Kidney (tissue), 14 donors: ENCODE data around the gene SATB1. TPM values are rescaled to one million over a fixed set of nuclear protein-coding genes. Genes with fewer than 3 reads are reported as not detected.

Experiments
- DNase-seq, 5 donors: peaks; one replicate each; pipeline ENCODE4 v3.0.0-alpha.2; 2013 to 2020
- FAIRE-seq: peaks from 2 replicates; lab custom pipeline; 2012; peaks lifted over from hg19 to GRCh38; lab: Jason Lieb, UNC
- H3K27ac ChIP-seq, 2 donors: one replicate each; pipeline ENCODE4 v1.7.0; 2013; ENCODE audit warnings: low read depth in 2 of 2, low read length in 2 of 2, inconsistent platforms in 1 of 2
- H3K27me3 ChIP-seq: one replicate; pipeline ENCODE4 v1.7.1; 2013; ENCODE audit warnings: low read length, inconsistent platforms; ENCODE audit not compliant: control insufficient read depth, insufficient read depth
- H3K36me3 ChIP-seq, 3 donors: one replicate each; pipeline versions ENCODE4 v1.7.0 to v1.7.1; 2013; ENCODE audit warnings: low read length in 3 of 3, control low read depth in 1 of 3, inconsistent platforms in 1 of 3; ENCODE audit not compliant: insufficient read depth in 3 of 3, control insufficient read depth in 2 of 3
- H3K4me1 ChIP-seq, 3 donors: one replicate each; pipeline versions ENCODE4 v1.7.0 to v1.7.1; 2013; ENCODE audit warnings: low read length in 3 of 3, inconsistent platforms in 1 of 3, low read depth in 1 of 3; ENCODE audit not compliant: control insufficient read depth in 2 of 3, insufficient read depth in 2 of 3
- H3K4me3 ChIP-seq, 3 donors: one replicate each; pipeline versions ENCODE4 v1.7.0 to v1.8.1; 2013; ENCODE audit warnings: low read length in 3 of 3, control low read depth in 1 of 3, inconsistent platforms in 1 of 3
- H3K9ac ChIP-seq, 3 donors: one replicate each; pipeline versions ENCODE4 v1.7.0 to v1.7.1; 2013; ENCODE audit warnings: low read length in 3 of 3, control low read depth in 1 of 3, inconsistent platforms in 1 of 3
- H3K9me3 ChIP-seq, 3 donors: one replicate each; pipeline versions ENCODE4 v1.7.0 to v1.7.1; 2013; ENCODE audit warnings: low read length in 3 of 3, control low read depth in 1 of 3, inconsistent platforms in 1 of 3; ENCODE audit not compliant: control insufficient read depth in 2 of 3, insufficient read depth in 1 of 3
- intact Hi-C: fragments of 100-400 bp; cut with DNase I; formaldehyde crosslinking; loops from one replicate; pipeline ENCODE4 v1.11.1; 2022
- polyA plus RNA-seq: library from polyadenylated mRNA; stranded (reverse); fragments of 350-450 nt; fragmentation: Illumina TruSeq; extraction: RNeasy Lipid Tissue Mini Kit (QIAGEN cat#74804); gene quantifications from one replicate; pipeline ENCODE4 v1.2.3, GENCODE V29; 2014; ENCODE audit warnings: low read depth, low replicate concordance; ENCODE audit not compliant: insufficient read depth
- total RNA-seq: library from RNA; stranded (reverse); fragmentation: NEBNext Ultra II Directional; extraction: Animal tissue kit (Norgen Biotek cat#: 25700); gene quantifications from one replicate; pipeline ENCODE4 v1.2.1, GENCODE V29; 2021
- TF ChIP-seq, protein P1 (sequence below): IDR thresholded peaks from 3 replicates; pipeline ENCODE4 v1.5.1; 2012; ENCODE audit warnings: mild to moderate bottlenecking, moderate library complexity, borderline replicate concordance; ENCODE audit not compliant: insufficient read depth; ENCODE audit errors: extremely low read depth
- donor health status: control.
- donor health status: control.
- donor health status: control.
- donor health status: control.
- donor health status: control.
- donor health status: DM: yes; HTN: yes; CAD: no.
- donor health status: Normal renal cell carcinoma (clear cell type).

The SATB1 gene
- total and polyA plus RNA-seq, 2 donors from 2014 or later: 6.2 to 22.2 TPM

DNA sequence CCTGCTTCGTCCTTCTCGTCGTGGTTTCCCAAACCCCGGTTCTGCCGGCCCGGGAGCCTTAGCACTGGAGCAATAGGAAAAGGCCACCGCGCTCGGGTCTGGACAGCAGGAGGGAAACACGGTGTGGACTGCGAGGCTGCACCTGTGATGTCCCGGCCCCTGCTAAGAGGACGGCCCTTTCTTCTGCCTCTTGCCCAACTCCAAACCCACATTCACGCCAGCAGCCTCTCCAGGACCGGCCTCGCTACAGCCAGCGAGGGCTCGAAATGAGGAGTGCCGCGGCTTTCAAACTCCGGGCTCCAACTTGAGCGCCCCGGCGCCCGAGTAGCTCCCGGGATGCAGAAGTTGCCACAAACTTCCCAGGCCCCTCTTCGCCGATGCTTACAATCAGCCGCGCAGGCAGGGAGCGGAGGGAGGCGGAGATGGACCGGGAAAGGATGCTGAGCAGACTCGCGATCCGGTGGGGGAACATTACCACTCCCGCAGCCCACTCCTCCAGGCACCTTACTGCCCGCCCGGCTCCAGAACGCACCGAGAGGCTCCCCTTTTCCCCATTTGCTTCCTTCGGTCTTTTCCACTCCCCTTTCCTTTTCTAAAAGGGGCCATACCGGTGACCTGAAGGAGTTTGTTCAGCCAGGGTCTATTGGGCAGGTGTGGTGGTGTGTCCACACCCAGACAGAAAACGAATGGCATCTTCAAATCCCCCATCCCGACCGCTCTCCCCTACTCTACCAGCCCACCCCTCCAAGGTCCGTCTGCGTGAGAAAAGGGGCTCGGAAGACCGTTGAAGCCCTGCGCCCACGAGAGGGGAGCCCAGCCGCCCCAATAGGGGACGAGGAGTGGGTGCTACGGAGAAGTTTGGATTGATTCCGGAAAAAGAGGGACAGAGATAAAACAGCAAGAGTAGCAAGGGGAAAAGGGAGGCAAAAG, 18.8 kb upstream of the SATB1 start:
- H3K9me3 ChIP-seq: no peaks in the 10 kb centered on the region
- H3K27ac ChIP-seq: no peak overlapping the region
- FAIRE-seq: no peak
- intact Hi-C loops: no loop called here
- peak overlapping the region; percentile 6 to 57 (median 29) for H3K9ac ChIP-seq
- H3K4me3 ChIP-seq: peak overlapping the region; percentile 47 to 70 (median 67)
- DNase-seq: peak; percentile 44 to 74 (median 62)
- H3K36me3 ChIP-seq: no peaks in the 10 kb centered on the region
- H3K4me1 ChIP-seq: peaks cover 0 to 16% (median 13%) of the 10 kb centered on the region in 3 donors
- TF ChIP-seq, protein P1, sequence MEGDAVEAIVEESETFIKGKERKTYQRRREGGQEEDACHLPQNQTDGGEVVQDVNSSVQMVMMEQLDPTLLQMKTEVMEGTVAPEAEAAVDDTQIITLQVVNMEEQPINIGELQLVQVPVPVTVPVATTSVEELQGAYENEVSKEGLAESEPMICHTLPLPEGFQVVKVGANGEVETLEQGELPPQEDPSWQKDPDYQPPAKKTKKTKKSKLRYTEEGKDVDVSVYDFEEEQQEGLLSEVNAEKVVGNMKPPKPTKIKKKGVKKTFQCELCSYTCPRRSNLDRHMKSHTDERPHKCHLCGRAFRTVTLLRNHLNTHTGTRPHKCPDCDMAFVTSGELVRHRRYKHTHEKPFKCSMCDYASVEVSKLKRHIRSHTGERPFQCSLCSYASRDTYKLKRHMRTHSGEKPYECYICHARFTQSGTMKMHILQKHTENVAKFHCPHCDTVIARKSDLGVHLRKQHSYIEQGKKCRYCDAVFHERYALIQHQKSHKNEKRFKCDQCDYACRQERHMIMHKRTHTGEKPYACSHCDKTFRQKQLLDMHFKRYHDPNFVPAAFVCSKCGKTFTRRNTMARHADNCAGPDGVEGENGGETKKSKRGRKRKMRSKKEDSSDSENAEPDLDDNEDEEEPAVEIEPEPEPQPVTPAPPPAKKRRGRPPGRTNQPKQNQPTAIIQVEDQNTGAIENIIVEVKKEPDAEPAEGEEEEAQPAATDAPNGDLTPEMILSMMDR: no peak
- H3K27me3 ChIP-seq: peaks cover 16% of the 10 kb centered on the region

DNA sequence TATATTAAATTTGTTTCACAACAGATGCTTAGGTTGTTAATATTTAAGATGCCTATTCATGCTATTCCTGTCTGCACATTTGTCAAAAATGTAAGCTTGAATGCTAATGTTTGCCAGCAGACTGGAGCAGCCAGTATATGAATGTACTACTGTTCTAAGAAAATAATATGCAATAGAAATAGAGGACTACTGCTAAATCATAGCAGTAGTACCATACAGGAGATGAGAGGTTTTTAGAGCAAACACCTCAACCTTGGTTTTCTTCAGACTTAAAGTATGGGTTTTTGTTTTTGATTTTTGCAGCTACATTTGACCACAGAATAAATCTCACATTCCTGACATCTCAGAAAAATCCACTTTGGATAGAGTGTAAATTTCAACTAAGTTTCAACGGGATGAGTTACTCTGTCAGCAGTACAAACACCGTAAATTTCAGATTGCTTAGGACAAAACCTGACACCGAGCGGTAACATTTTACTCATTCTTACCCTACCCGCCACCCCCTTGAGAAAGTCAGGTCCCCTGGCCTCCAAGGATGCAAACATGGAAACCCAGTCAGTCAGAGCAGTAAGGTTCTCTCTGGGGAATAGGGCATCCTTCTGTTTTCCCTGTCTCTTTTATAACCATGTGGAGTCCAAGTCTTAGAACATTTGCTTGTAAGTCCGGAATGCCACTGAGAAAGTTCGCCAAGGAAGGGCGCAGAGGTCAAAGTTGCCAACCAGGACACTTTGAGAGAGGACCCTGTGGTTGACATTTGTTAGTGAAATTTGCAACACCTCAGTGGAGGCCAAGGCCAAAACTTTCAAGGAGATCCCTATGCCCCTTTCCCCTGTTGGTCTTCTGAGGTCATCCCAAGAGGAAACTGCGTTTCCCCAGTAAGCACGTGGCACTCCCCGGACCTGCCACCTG, 17.9 kb upstream of the SATB1 start:
- intact Hi-C loops: no loop called here
- FAIRE-seq: no peak

DNA sequence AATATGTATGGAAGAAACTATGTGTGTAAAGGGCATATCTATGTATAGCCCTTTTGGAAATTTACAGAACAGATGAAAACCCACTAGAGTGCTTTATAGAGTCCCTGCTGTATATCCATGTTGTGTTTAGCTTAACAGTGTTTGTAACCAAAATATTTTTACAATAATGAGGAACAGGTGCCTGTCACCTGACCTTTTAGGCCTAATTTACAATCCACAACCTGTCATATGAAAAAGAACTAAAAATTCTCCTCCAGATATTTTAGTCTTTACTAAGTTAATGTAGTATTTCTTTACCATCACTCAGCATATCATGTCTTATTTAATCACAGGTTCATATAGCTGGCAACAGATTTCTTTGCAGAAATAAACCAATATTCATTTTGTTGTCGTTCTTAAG, 16.4 kb upstream of the SATB1 start:
- FAIRE-seq (no peak), DNase-seq (no peak)
- peaks cover 16% of the 10 kb centered on the region for H3K27me3 ChIP-seq

More for the DNA sequence above, 17.9 kb upstream of the SATB1 start:
- DNase-seq: peak in 2 of 5 donors; percentile 12 to 33
- Histone ChIP-seq H3K27ac (no peak overlapping the region), H3K4me1 (peaks cover 0 to 16% (median 13%) of the 10 kb centered on the region in 3 donors), H3K9me3 (no peaks in the 10 kb centered on the region), H3K9ac (no peak overlapping the region), H3K4me3 (peak overlapping the region in 1 of 3 donors; percentile 70), H3K36me3 (no peaks in the 10 kb centered on the region), H3K27me3 (peaks cover 16% of the 10 kb centered on the region)
- TF ChIP-seq, protein P1: no peak

More for the DNA sequence above, 16.4 kb upstream of the SATB1 start:
- intact Hi-C loops: no loop called here
- no peaks in the 10 kb centered on the region for H3K9me3 ChIP-seq
- no peak overlapping the region for H3K4me3 ChIP-seq
- TF ChIP-seq, protein P1: no peak
- no peak overlapping the region for H3K27ac ChIP-seq
- peaks cover 0 to 16% (median 13%) of the 10 kb centered on the region in 3 donors for H3K4me1 ChIP-seq
- no peak overlapping the region for H3K9ac ChIP-seq
- H3K36me3 ChIP-seq: no peaks in the 10 kb centered on the region
